Keratinocyte (primary cell): Measurements from ENCODE around the gene KATNBL1.

Experiments
- CTCF ChIP-seq, 3 experiments: IDR thresholded peaks in 1 of 3; conservative IDR thresholded peaks in 1 of 3; optimal IDR thresholded peaks in 1 of 3; 2 replicates in 2 of 3; 3 replicates in 1 of 3; pipeline versions ENCODE3 to v1.5.1; 2011; ENCODE audit warnings: low read length in 3 of 3, mild to moderate bottlenecking in 3 of 3, moderate library complexity in 2 of 3, control low read depth in 1 of 3, inconsistent platforms in 1 of 3; ENCODE audit not compliant: insufficient read depth in 2 of 3; ENCODE audit errors: extremely low read depth in 1 of 3
- EZH2 ChIP-seq: IDR thresholded peaks from one replicate; pipeline ENCODE4 v1.6.1; 2012; ENCODE audit warnings: inconsistent platforms, mild to moderate bottlenecking, low read length, moderate library complexity

GRCh38 chr15:34126522-34126921 is 83.4 kb downstream of the KATNBL1 start:
- no peak for TF ChIP-seq CTCF (optimal IDR thresholded peaks at IDR 0.05 in 1 of 3, IDR thresholded peaks at IDR 0.05 in 1 of 3, conservative IDR thresholded peaks at IDR 0.05 in 1 of 3; ENCODE audit: extremely low read depth in 1 of 3, insufficient read depth in 2 of 3, low read length in 3 of 3)
- no peak for TF ChIP-seq EZH2
